IPS-20b (cell line): ENCODE data around the gene VTN.
A peak's percentile ranks its signal among the peaks of the same experiment; 100 is the strongest.

Experiments used
- H3K27ac ChIP-seq: one replicate; pipeline ENCODE4 v1.5.1; 2013; ENCODE audit warnings: low read length
- H3K27me3 ChIP-seq: 2 replicates; pipeline ENCODE4 v1.6.1; 2013; ENCODE audit warnings: mild to moderate bottlenecking, low read length, inconsistent platforms; ENCODE audit not compliant: insufficient read depth
- H3K36me3 ChIP-seq: 2 replicates; pipeline ENCODE4 v1.6.1; 2013; ENCODE audit warnings: low read depth, mild to moderate bottlenecking, inconsistent platforms, low read length, moderate library complexity; ENCODE audit not compliant: insufficient read depth
- H3K4me1 ChIP-seq: 2 replicates; pipeline ENCODE4 v1.6.1; 2013; ENCODE audit warnings: mild to moderate bottlenecking, control low read depth, inconsistent platforms, low read length, moderate library complexity; ENCODE audit not compliant: insufficient read depth
- H3K4me3 ChIP-seq: 2 replicates; pipeline ENCODE4 v1.5.1; 2013; ENCODE audit warnings: mild to moderate bottlenecking, low read length, inconsistent platforms
- H3K9ac ChIP-seq: 2 replicates; pipeline ENCODE4 v1.6.1; 2013; ENCODE audit warnings: low read depth, mild to moderate bottlenecking, inconsistent platforms, low read length, moderate library complexity
- H3K9me3 ChIP-seq: 2 replicates; pipeline ENCODE4 v1.6.1; 2013; ENCODE audit warnings: mild to moderate bottlenecking, low read depth, low read length, inconsistent platforms; ENCODE audit not compliant: insufficient read depth

The VTN gene

DNA sequence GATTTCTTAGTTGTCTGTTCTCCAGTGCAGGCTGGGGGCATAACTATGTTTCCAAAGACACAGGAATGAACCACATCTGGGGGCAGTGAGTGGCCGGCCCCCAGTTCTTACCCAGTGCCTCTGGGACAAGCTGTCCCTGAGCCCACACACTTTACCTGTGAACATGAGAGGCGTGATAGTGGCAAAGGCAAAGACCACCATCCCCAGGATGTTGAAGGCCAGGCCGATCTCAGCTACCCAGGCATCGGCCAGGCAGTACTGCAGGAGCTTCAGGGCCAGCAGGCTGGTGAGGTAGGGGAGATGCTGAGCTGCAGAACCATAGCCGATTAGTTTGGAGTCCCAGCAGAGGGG lies 34.3 kb upstream of the VTN start:
- H3K4me1 ChIP-seq: peaks cover 51% of the 10 kb centered on the region
- no peak overlapping the region for H3K27ac ChIP-seq
- peaks cover 61% of the 10 kb centered on the region for H3K27me3 ChIP-seq
- H3K4me3 ChIP-seq: no peak overlapping the region
- H3K9ac ChIP-seq: no peak overlapping the region
- H3K36me3 ChIP-seq: 0 out of 2 replicates have a peak, but pooled peaks cover under 1% of the 10 kb centered on the region
- H3K9me3 ChIP-seq: no peaks in the 10 kb centered on the region

DNA sequence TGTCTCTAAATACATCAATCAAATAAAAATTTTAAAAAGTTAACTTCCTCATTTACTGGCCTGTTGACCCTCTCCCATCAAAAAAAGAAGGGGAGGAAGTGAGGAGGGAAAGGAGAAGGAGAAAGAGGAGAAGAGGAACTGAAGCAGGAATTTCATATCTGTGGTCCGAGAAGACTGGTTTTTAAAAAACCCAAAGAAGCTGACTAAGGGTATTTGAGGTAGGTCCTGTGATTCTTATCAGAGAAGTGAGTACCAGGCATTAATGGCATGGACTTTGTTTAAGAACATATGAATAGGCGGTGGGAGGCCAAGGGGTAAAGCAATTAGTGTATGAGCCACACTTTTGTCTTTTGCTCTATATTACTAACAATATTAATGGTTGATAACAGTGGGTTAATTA lies 33.9 kb upstream of the VTN start:
- Histone ChIP-seq H3K36me3 (0 out of 2 replicates have a peak, but pooled peaks cover 5% of the 10 kb centered on the region), H3K27ac (no peak overlapping the region), H3K9ac (no peak overlapping the region), H3K27me3 (peaks cover 61% of the 10 kb centered on the region), H3K9me3 (no peaks in the 10 kb centered on the region), H3K4me3 (no peak overlapping the region), H3K4me1 (peaks cover 51% of the 10 kb centered on the region)

DNA sequence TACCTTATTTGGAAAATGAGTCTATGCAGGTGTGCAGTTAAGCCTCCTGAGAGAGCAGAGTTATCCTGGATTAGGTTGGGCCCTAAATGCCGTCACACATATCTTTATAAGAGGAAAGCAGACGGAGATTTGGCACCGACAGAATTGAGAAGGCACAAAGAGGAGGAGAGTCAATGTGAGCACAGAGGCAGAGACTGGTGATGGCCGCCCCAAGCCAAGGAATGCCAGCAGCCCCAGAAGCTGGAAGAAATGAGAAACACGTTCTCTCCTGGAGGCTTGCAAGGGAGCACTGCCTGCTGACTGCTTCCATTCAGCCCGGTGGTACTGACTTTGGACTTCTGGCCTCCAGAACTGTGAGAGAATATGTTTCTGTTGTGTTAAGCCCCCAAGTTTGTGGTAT lies 32.7 kb upstream of the VTN start:
- Histone ChIP-seq H3K27ac (no peak overlapping the region), H3K9me3 (no peaks in the 10 kb centered on the region), H3K4me1 (peaks cover 40% of the 10 kb centered on the region), H3K27me3 (peaks cover 61% of the 10 kb centered on the region), H3K36me3 (0 out of 2 replicates have a peak, but pooled peaks cover 10% of the 10 kb centered on the region), H3K4me3 (no peak overlapping the region), H3K9ac (no peak overlapping the region)

DNA sequence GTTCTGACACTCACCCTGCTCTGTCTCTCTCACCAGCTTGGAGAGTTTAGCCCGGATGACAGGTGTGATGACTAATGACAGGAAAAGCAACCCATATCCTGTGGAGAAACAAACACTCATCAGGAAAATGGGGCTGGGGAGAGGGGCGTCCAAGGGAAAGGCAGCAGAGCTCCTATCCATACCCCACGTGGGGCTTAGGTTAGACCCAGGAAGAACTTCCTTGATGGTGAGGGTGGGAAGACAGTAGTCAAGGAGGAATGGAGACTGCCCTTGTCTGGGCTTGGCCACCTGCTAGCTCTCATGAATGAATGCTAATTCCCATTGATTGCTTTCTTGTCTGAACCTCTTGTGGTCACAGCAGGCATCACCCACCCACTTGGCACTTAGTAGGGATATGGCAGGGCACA lies 32.1 kb upstream of the VTN start:
- H3K4me3 ChIP-seq: peak overlapping the region; percentile 28; the same call in 1 of the 2 replicates
- no peaks in the 10 kb centered on the region for H3K9me3 ChIP-seq
- 0 out of 2 replicates have a peak, but pooled peaks cover 10% of the 10 kb centered on the region for H3K36me3 ChIP-seq
- no peak overlapping the region for H3K27ac ChIP-seq
- H3K4me1 ChIP-seq: peaks cover 36% of the 10 kb centered on the region
- peaks cover 61% of the 10 kb centered on the region for H3K27me3 ChIP-seq
- no peak overlapping the region for H3K9ac ChIP-seq

DNA sequence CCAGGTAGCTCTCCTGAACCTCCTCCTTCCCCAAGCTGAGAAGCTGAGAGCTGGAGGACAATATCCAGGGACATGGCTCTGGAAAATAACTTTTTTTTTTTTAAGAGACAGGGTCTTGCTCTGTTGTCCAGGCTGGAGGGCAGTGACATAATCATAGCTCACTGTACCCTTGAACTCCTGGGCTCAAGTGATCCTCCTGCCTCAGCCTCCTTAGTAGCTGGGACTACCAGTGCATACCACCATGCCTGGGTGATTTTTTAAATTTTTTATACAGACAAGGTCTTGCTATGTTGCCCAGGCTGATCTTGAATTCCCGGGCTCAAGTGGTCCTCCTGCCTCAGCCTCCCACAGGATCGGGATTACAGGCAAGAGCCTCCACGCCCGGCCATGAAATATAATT lies 29.7 kb upstream of the VTN start:
- Histone ChIP-seq H3K27ac (no peak overlapping the region), H3K27me3 (peaks cover 46% of the 10 kb centered on the region), H3K4me1 (peaks cover 23% of the 10 kb centered on the region), H3K9ac (no peak overlapping the region), H3K9me3 (no peaks in the 10 kb centered on the region), H3K4me3 (no peak overlapping the region), H3K36me3 (0 out of 2 replicates have a peak, but pooled peaks cover 10% of the 10 kb centered on the region)

DNA sequence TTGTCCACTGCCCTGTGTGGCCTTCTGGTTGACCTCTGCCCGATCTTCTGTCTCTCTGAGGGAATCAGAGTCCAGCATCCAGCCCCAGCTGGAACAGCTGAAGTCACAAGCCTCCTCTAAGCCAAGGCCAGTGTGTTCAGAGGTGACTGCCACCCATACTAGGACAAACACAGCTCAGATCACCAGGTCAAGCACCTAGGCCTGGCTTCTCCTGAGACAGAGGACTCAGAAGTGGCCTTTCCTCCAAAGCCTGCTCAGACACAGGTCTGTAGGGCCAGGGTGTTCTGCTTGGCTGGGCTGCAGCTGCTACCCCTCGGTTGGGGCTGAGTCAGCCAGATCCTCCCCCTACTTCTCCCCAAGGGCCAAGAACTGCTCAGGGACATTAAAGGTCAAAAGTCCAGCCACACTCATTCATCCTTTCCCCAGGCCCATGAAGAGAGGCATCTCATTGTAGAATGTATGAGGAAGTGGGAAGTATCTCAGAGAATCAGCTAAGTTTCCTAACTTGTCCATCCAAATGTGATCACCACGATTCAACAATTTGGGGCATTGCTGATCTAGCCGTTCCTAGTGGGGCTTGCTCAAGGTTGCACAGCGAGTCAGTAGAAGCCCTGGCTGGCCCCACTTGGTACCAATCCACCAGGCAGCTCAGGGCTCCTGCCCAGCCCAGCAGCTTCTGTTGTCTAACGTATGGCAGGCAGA lies 28.3 kb upstream of the VTN start:
- no peak overlapping the region for H3K27ac ChIP-seq
- H3K9ac ChIP-seq: no peak overlapping the region
- 0 out of 2 replicates have a peak, but pooled peaks cover 10% of the 10 kb centered on the region for H3K36me3 ChIP-seq
- peaks cover 20% of the 10 kb centered on the region for H3K4me1 ChIP-seq
- H3K4me3 ChIP-seq: no peak overlapping the region
- H3K9me3 ChIP-seq: no peaks in the 10 kb centered on the region
- peaks cover 32% of the 10 kb centered on the region for H3K27me3 ChIP-seq

DNA sequence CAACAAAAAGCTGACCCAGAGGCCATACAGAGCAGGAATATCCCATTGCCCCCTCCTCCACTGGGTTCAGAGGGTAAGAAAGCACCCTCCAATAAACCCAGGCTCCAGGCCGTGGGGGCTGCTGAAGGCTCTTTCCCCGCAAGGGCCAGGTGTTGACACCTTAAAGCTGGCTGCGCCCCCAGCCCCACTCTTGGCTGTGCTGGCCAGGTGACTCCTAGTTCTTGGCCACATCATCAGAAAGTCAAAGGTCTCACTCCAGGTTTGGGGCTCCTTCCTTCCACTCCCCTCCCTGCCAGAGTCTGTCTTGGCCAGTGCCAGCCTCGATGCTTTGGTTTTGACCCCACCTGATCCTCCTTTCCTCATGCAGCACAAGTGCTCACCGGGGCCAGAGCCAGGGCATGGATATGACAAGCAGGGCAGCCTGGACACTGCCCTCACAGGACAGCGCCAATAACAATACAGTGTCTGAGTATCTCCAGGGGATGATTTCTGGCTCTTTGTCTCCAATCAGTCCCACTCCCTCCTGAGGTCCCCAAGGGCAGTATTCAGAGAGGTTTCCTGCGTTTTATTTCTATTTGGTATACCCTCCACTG lies 27.7 kb upstream of the VTN start:
- H3K9ac ChIP-seq: no peak overlapping the region
- no peaks in the 10 kb centered on the region for H3K9me3 ChIP-seq
- H3K27ac ChIP-seq: no peak overlapping the region
- H3K4me1 ChIP-seq: peaks cover 13% of the 10 kb centered on the region
- no peak overlapping the region for H3K4me3 ChIP-seq
- H3K27me3 ChIP-seq: peaks cover 26% of the 10 kb centered on the region
- H3K36me3 ChIP-seq: 0 out of 2 replicates have a peak, but pooled peaks cover 10% of the 10 kb centered on the region

DNA sequence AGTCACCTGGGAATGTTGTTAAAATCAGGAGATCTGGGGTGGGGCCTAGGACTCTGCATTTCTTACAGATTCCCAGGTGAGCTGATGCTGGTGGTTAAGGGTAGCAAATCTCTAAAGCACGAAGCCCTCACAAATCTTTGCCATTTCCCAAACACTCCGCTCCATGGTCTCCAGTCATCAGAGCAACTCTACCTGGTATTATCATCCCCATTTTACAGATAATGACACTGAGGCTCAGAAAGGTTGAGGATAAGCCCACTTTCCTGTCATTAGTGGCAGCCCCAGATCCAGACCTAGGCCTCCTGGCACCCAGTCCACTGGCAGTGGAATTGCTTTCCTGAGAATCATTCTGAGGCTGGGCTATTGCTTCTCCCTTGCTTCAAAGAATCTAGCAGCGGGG lies 27.2 kb upstream of the VTN start:
- no peak overlapping the region for H3K9ac ChIP-seq
- H3K27ac ChIP-seq: no peak overlapping the region
- H3K9me3 ChIP-seq: no peaks in the 10 kb centered on the region
- no peak overlapping the region for H3K4me3 ChIP-seq
- H3K27me3 ChIP-seq: peaks cover 23% of the 10 kb centered on the region
- 0 out of 2 replicates have a peak, but pooled peaks cover 10% of the 10 kb centered on the region for H3K36me3 ChIP-seq
- H3K4me1 ChIP-seq: peaks cover 8% of the 10 kb centered on the region

DNA sequence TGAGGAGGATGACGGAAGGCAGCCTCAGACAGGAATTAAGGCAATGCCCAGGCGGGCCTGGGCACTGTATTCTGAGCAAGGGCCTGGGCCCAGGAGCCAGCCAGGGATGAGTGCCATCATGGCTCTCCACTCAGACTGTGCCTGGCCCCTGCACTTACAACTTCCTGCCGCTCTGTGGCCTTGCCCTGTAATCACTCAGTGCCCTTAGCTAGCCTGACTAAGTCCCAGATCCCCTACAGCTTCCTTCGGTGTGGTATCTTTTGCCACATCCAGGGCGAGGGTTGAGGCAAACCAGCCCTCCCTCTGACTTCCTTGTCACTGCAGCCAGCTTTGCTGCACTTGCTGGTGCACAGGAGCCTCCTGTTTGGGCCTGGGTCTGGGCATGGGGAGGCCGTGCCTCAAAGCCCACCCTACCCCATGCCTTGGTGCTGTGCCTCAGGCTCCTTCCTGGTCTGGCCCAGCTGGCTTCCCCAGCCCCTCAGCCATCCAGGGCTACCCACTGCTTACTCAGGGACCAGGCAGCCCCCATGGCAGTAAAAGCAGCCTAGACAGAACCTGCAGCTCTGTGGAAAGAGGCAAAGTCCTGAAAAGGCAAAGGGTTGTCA lies 26.6 kb upstream of the VTN start:
- Histone ChIP-seq H3K9me3 (no peaks in the 10 kb centered on the region), H3K9ac (no peak overlapping the region), H3K4me3 (no peak overlapping the region)

DNA sequence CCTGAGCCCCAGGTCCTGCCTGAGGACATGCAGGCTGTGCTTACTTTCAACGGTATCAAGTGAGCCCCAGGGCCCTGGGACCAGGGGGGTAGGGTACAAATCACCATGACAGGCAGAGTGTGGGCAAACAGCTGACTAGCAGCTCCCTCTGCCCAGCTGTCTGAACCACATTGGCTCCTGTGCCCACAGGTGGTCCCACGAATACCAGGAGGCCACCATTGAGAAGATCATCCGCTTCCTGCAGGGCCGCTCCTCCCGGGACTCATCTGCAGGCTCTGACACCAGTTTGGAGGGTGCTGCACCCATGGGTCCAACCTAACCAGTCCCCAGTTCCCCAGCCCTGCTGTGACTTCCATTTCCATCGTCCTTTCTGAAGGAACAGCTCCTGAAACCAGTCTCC lies 25.9 kb upstream of the VTN start:
- Histone ChIP-seq H3K36me3 (peaks cover 10% of the 10 kb centered on the region; the same call in 1 of the 2 replicates), H3K9ac (no peak overlapping the region)

More for the DNA sequence above, 26.6 kb upstream of the VTN start:
- Histone ChIP-seq H3K4me1 (peaks cover 3% of the 10 kb centered on the region), H3K27me3 (peaks cover 17% of the 10 kb centered on the region), H3K27ac (no peak overlapping the region), H3K36me3 (0 out of 2 replicates have a peak, but pooled peaks cover 10% of the 10 kb centered on the region)

DNA sequence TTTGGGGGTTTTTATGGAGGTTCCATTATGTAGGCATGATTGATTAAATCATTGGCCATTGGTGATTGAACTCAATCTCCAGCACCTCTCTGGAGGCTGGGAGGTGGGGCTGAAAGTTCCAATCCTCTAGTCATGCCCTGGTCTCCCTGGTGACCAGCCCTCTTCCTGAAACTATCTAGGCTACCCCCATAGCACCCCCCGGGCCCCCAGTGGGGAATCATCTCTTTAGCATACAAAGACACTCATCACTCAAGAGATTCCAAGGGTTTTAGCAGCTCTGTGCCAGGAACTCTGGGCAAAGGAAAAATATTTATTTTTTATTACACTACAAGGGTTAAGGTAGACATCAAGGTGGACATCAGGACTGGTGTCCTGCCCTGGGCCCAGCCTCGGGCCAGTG lies 25.3 kb upstream of the VTN start:
- Histone ChIP-seq H3K36me3 (peaks cover 10% of the 10 kb centered on the region; the same call in 1 of the 2 replicates), H3K4me3 (no peak overlapping the region), H3K27me3 (peaks cover 5% of the 10 kb centered on the region; the same call in 1 of the 2 replicates), H3K9me3 (no peaks in the 10 kb centered on the region), H3K4me1 (no peaks in the 10 kb centered on the region), H3K9ac (no peak overlapping the region), H3K27ac (no peak overlapping the region)

More for the DNA sequence above, 25.9 kb upstream of the VTN start:
- no peak overlapping the region for H3K27ac ChIP-seq
- H3K27me3 ChIP-seq: peaks cover 10% of the 10 kb centered on the region
- H3K4me1 ChIP-seq: no peaks in the 10 kb centered on the region
- no peak overlapping the region for H3K4me3 ChIP-seq
- H3K9me3 ChIP-seq: no peaks in the 10 kb centered on the region
